CD14-positive monocyte (primary cell): ENCODE measurements around the gene EXD1. TPM values are rescaled to one million over a fixed set of nuclear protein-coding genes. Genes with fewer than 3 reads are reported as not detected.

ENCODE experiments used
- DNase-seq, 3 donors: peaks; one replicate each; pipeline ENCODE4 v3.0.0-alpha.2; 2011 to 2022
- H2AFZ ChIP-seq: 2 replicates; pipeline ENCODE4 v1.6.0; 2012; ENCODE audit warnings: mild to moderate bottlenecking, low read depth, low read length, inconsistent platforms; ENCODE audit not compliant: insufficient read depth, poor library complexity, severe bottlenecking
- H3K27ac ChIP-seq, 2 donors: 1 replicate in 1 of 2; 2 replicates in 1 of 2; pipeline ENCODE4 v1.5.1; 2012 to 2013; ENCODE audit warnings: low read length in 2 of 2, control low read depth in 1 of 2, inconsistent platforms in 1 of 2, low read depth in 1 of 2, mild to moderate bottlenecking in 1 of 2
- H3K27me3 ChIP-seq, 2 donors: one replicate each; pipeline versions ENCODE4 v1.6.0 to v1.6.1; 2011 to 2013; ENCODE audit warnings: low read length in 2 of 2; ENCODE audit not compliant: control insufficient read depth in 2 of 2, insufficient read depth in 2 of 2
- H3K36me3 ChIP-seq, 2 donors: replicated peaks in 1 of 2; 1 replicate in 1 of 2; 2 replicates in 1 of 2; pipeline versions ENCODE4 v1.5.1 to v1.6.1; 2012 to 2013; ENCODE audit warnings: low read length in 2 of 2, control low read depth in 1 of 2, inconsistent platforms in 1 of 2, mild to moderate bottlenecking in 1 of 2; ENCODE audit not compliant: insufficient read depth in 2 of 2, control insufficient read depth in 1 of 2
- H3K4me1 ChIP-seq, 2 donors: 1 replicate in 1 of 2; 2 replicates in 1 of 2; pipeline versions ENCODE4 v1.5.1 to v1.6.1; 2012 to 2013; ENCODE audit warnings: low read length in 2 of 2, control low read depth in 1 of 2, inconsistent platforms in 1 of 2, mild to moderate bottlenecking in 1 of 2, moderate library complexity in 1 of 2; ENCODE audit not compliant: insufficient read depth in 2 of 2, control insufficient read depth in 1 of 2
- H3K4me2 ChIP-seq: replicated peaks from 2 replicates; pipeline ENCODE3; 2012; ENCODE audit warnings: low read length, moderate library complexity, mild to moderate bottlenecking; ENCODE audit not compliant: poor library complexity, severe bottlenecking; ENCODE audit errors: extremely low read depth
- H3K4me3 ChIP-seq, 3 experiments: fragments of 200-600 bp in 1 of 3; sonication (generic) in 1 of 3; replicated peaks in 1 of 3; 1 replicate in 2 of 3; 2 replicates in 1 of 3; pipeline ENCODE4 v1.5.1; 2011 to 2013; ENCODE audit warnings: low read length in 3 of 3, mild to moderate bottlenecking in 3 of 3, control low read depth in 2 of 3, low read depth in 2 of 3, inconsistent platforms in 1 of 3, moderate library complexity in 1 of 3
- H3K79me2 ChIP-seq: 2 replicates; pipeline ENCODE4 v1.6.0; 2012; ENCODE audit warnings: mild to moderate bottlenecking, control low read depth, inconsistent platforms, low read length, moderate library complexity; ENCODE audit not compliant: insufficient read depth
- H3K9ac ChIP-seq: 2 replicates; pipeline ENCODE4 v1.6.0; 2017; ENCODE audit warnings: low read length, mild to moderate bottlenecking; ENCODE audit not compliant: insufficient read depth, poor library complexity, severe bottlenecking
- H3K9me3 ChIP-seq, 2 donors: replicated peaks in 1 of 2; 1 replicate in 1 of 2; 2 replicates in 1 of 2; pipeline versions ENCODE4 v1.5.1 to v1.6.1; 2012 to 2013; ENCODE audit warnings: low read length in 2 of 2, control low read depth in 1 of 2; ENCODE audit not compliant: control insufficient read depth in 1 of 2, insufficient read depth in 1 of 2
- H4K20me1 ChIP-seq: 2 replicates; pipeline ENCODE4 v1.6.0; 2012; ENCODE audit warnings: mild to moderate bottlenecking, low read length, control low read depth, moderate library complexity; ENCODE audit not compliant: insufficient read depth
- H3K27ac Mint-ChIP-seq, 7 donors: one replicate each; pipeline ENCODE4 v1.8.0; 2020; ENCODE audit warnings: mild to moderate bottlenecking in 7 of 7, mixed read lengths in 7 of 7, moderate library complexity in 6 of 7, inconsistent platforms in 2 of 7
- H3K27me3 Mint-ChIP-seq, 3 donors: one replicate each; pipeline ENCODE4 v1.8.0; 2021 to 2022; ENCODE audit warnings: low read depth in 3 of 3, mild to moderate bottlenecking in 3 of 3, mixed read lengths in 3 of 3, moderate library complexity in 3 of 3, inconsistent platforms in 1 of 3
- H3K36me3 Mint-ChIP-seq, 2 donors: one replicate each; pipeline ENCODE4 v1.8.0; 2020; ENCODE audit warnings: mixed read lengths in 2 of 2, inconsistent platforms in 1 of 2, mild to moderate bottlenecking in 1 of 2
- H3K4me1 Mint-ChIP-seq: one replicate; pipeline ENCODE4 v1.8.0; 2020; ENCODE audit warnings: mild to moderate bottlenecking, mixed read lengths
- H3K4me3 Mint-ChIP-seq, 2 donors: one replicate each; pipeline ENCODE4 v1.8.0; 2020; ENCODE audit warnings: mild to moderate bottlenecking in 2 of 2, mixed read lengths in 2 of 2, moderate library complexity in 1 of 2
- H3K9me3 Mint-ChIP-seq, 7 donors: one replicate each; pipeline ENCODE4 v1.8.0; 2020 to 2022; ENCODE audit warnings: mixed read lengths in 7 of 7, mild to moderate bottlenecking in 6 of 7, moderate library complexity in 6 of 7, inconsistent platforms in 2 of 7
- CTCF ChIP-seq: fragments of 200-600 bp; IDR thresholded peaks from one replicate; pipeline ENCODE4 v1.8.0; 2022; ENCODE audit warnings: antibody characterized with exemption, mild to moderate bottlenecking
- WGBS: methylation state at CpG from one replicate; pipeline ENCODE4 v1.1.5; 2013; ENCODE audit warnings: missing lambda C conversion rate; ENCODE audit not compliant: insufficient coverage; 5-methylcytosine and 5-hydroxymethylcytosine counted together
- intact Hi-C, 2 donors: fragments of 100-400 bp; cut with micrococcal nuclease; formaldehyde crosslinking; loops; one replicate each; pipeline versions ENCODE4 v1.15.0 to v1.15.1; 2023
- polyA plus RNA-seq, 3 donors: library from polyadenylated mRNA; depleted of rRNA in 1 of 3; unstranded in 2 of 3; stranded (reverse) in 1 of 3; fragments of 300-500 nt in 2 of 3; fragments of >200 nt in 1 of 3; fragmentation: Illumina TruSeq in 2 of 3; gene quantifications; 1 replicate in 2 of 3; 2 replicates in 1 of 3; pipeline ENCODE4 v1.2.3, GENCODE V29; 2012 to 2021

EXD1 gene
- polyA plus RNA-seq, 3 donors: 0.04 to 0.08 TPM; not detected in 1

GRCh38 chr15:41230345-41230649 lies 260 bp downstream of the EXD1 start:
- Histone ChIP-seq H3K36me3 (peaks cover 0 to 9% of the 10 kb centered on the region in 2 donors), H3K4me3 (peak overlapping the region in 2 of 3 experiments; percentile 94 to 96), H3K4me2 (peak overlapping the region; percentile 97), H3K4me1 (peaks cover 23 to 29% of the 10 kb centered on the region in 2 donors), H3K9ac (peak overlapping the region; percentile 32), H3K9me3 (no peaks in the 10 kb centered on the region), H3K79me2 (peaks cover 43% of the 10 kb centered on the region), H3K27me3 (no peaks in the 10 kb centered on the region), H4K20me1 (peaks cover 18% of the 10 kb centered on the region), H3K27ac (peak overlapping the region; percentile 80 to 99), H2AFZ (peak overlapping the region; percentile 86)
- Mint-ChIP-seq H3K4me3 (peak overlapping the region; percentile 76 to 91), H3K4me1 (peaks cover 28% of the 10 kb centered on the region), H3K27me3 (peaks cover 2 to 10% (median 6%) of the 10 kb centered on the region in 3 donors), H3K27ac (peak overlapping the region; percentile 93 to 99 (median 96)), H3K36me3 (peaks cover 8 to 11% of the 10 kb centered on the region in 2 donors), H3K9me3 (peaks cover 0 to 4% (median 0%) of the 10 kb centered on the region in 7 donors)
- DNase-seq: no peak
- no peak for TF ChIP-seq CTCF
- intact Hi-C loops: loop anchor here (5.0 kb wide), 2 partner anchors 102 to 113 kb away; partner anchors contain the start of genes INO80 (in 1 of the 2), NUSAP1 (in 1 of the 2) and OIP5 (in 1 of the 2)
- WGBS: 20% methylated on average over 8 of the region's 10 CpGs

GRCh38 chr15:41219381-41219780 lies 11.2 kb downstream of the EXD1 start:
- H3K27ac Mint-ChIP-seq: no peak overlapping the region
- no peak for TF ChIP-seq CTCF
- Histone ChIP-seq H2AFZ (no peak overlapping the region), H3K9me3 (no peaks in the 10 kb centered on the region), H3K36me3 (no peaks in the 10 kb centered on the region), H3K9ac (no peak overlapping the region), H4K20me1 (no peaks in the 10 kb centered on the region), H3K4me1 (peaks cover 19% of the 10 kb centered on the region in 2 donors), H3K27me3 (no peaks in the 10 kb centered on the region), H3K79me2 (no peaks in the 10 kb centered on the region), H3K4me3 (no peak overlapping the region), H3K27ac (no peak overlapping the region), H3K4me2 (no peak overlapping the region)
- H3K36me3 Mint-ChIP-seq: peaks cover 0 to 1% of the 10 kb centered on the region in 2 donors
- H3K27me3 Mint-ChIP-seq: peaks cover 1 to 12% (median 7%) of the 10 kb centered on the region in 3 donors
- no peak overlapping the region for H3K4me3 Mint-ChIP-seq
- no CpG with 5 or more reads among the region's 3 CpGs for WGBS
- peaks cover 0 to 3% (median 0%) of the 10 kb centered on the region in 7 donors for H3K9me3 Mint-ChIP-seq
- DNase-seq: no peak
- intact Hi-C loops: no loop called here
- H3K4me1 Mint-ChIP-seq: peaks cover 31% of the 10 kb centered on the region
